ENCODE results near the gene PEX7. TPM values are rescaled to one million over a fixed set of nuclear protein-coding genes. Genes with fewer than 3 reads are reported as not detected.
A peak's percentile ranks its signal among the peaks of the same experiment; 100 is the strongest.
"Not testable (repeated sequence)": the region's sequence is repeated elsewhere in the genome, so short reads cannot be mapped to it uniquely, and the experiment has no call there.

Gene PEX7
- total RNA-seq, 1 experiment from 2014 or later, result 4.6 TPM

DNA sequence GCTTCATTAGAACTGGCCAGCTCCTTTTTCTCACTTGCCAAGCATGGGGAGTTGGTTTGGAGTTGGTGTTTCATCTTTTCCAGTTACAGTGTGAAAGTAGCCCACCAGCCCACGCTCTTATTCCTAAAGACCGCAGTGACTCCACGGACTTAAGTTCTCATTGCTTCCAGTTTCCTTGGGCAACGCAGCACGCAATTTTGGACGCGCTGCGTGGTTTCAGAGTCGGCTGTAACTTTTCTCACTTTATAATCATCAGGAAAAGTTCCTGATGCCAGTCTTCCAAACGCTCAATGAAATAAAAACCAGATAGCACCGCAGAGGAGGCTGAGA lies 381 bp upstream of the PEX7 start:
- DNase-seq (ENCODE audit: low spot score), result no peak
- in situ Hi-C loops (cut with HindIII; ENCODE audit: low sequenced_read_pairs), result no loop called here

- no peak for DNase-seq (ENCODE audit: low spot score)
- in situ Hi-C loops (cut with HindIII; ENCODE audit: low sequenced_read_pairs), result no loop called here
Measured at GRCh38 chr6:136823128-136823660, 802 bp downstream of the PEX7 start.

- DNase-seq (ENCODE audit: low spot score), result peak; percentile 28
- in situ Hi-C loops (cut with HindIII; ENCODE audit: low sequenced_read_pairs), result no loop called here
Measured at GRCh38 chr6:136826216-136826615, 3.8 kb downstream of the PEX7 start.

- in situ Hi-C loops (cut with HindIII; ENCODE audit: low sequenced_read_pairs), result no loop called here
- DNase-seq (ENCODE audit: low spot score), result no peak
Measured at GRCh38 chr6:136831873-136832562, 9.6 kb downstream of the PEX7 start.

DNA sequence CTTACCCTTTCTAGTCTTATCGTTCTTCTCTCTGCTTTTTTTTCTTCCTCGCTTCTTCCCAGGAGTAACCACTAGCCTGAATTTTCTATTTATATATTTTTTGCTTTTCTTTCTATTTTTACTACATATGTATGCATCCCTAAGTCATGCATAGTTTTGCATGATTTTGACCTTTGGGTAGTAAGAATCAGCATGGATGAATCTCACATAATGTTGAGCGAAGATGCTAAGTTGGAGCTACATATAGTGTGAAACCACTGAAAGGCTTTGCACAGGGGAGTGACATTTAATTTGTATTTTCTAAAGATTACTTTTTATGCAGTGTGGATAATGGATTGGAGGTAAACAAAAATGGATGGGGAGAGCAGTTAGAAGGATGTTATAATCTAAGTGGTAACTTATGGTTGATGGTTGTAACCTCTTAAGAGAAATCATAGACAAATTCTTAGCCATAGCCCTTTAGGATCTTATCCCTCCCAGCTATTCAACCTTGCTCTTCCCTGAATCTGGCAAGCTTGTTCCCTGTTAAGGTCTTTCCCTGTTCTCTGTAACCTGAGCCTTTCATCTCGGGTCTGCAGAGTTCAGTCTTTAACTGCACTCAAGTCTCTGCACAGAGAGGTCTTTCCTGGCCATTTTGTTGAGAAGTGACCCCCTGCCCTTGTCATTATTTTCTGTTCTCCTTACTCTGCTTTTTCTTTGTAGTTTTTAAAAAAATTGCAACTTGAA lies 18.0 kb downstream of the PEX7 start:
- DNase-seq (ENCODE audit: low spot score), result no peak
- in situ Hi-C loops (cut with HindIII; ENCODE audit: low sequenced_read_pairs), result no loop called here

DNA sequence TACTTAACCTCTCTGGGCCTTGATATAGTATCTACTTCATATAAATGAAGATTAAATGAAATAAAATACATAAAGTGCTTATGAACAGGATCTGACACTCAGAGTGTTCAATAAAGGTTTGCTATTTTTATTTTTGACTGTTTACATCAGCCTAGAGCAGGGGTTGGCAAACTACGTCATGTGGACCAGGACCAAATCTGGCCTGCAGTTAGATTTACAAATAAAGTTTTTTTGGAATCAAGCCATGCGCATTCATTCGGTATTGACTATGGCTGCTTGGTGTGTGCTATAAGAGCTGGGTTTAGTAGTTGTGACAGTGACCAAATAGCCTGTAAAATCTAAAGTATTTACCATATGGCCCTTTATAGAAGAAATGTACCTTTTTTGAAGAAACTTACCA lies 20.8 kb downstream of the PEX7 start:
- in situ Hi-C loops (cut with HindIII; ENCODE audit: low sequenced_read_pairs), result no loop called here
- no peak for DNase-seq (ENCODE audit: low spot score)

GRCh38 chr6:136846046-136846445 lies 23.7 kb downstream of the PEX7 start:
- in situ Hi-C loops (cut with HindIII; ENCODE audit: low sequenced_read_pairs), result no loop called here
- DNase-seq (ENCODE audit: low spot score), result peak; percentile 37

- in situ Hi-C loops (cut with HindIII; ENCODE audit: low sequenced_read_pairs); DNase-seq (ENCODE audit: low spot score): not testable (repeated sequence)
Measured at GRCh38 chr6:136846477-136846876, 24.1 kb downstream of the PEX7 start.

DNA sequence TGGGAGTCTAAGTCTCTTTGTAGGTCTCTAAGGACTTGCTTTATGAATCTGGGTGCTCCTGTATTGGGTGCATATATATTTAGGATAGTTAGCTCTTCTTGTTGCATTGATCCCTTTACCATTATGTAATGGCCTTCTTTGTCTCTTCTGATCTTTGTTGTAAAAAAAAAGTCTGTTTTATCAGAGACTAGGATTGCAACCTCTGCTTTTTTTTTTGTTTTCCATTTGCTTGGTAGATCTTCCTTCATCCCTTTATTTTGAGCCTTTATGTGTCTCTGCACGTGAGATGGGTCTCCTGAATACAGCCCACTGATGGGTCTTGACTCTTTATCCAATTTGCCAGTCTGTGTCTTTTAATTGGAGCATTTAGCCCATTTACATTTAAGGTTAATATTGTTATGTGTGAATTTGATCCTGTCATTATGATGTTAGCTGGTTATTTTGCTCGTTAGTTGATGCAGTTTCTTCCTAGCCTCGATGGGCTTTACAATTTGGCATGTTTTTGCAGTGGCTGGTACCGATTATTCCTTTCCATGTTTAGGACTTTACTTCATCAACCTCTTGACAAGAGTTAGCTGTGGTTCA lies 27.7 kb downstream of the PEX7 start:
- in situ Hi-C loops (cut with HindIII; ENCODE audit: low sequenced_read_pairs); DNase-seq (ENCODE audit: low spot score): not testable (repeated sequence)

DNA sequence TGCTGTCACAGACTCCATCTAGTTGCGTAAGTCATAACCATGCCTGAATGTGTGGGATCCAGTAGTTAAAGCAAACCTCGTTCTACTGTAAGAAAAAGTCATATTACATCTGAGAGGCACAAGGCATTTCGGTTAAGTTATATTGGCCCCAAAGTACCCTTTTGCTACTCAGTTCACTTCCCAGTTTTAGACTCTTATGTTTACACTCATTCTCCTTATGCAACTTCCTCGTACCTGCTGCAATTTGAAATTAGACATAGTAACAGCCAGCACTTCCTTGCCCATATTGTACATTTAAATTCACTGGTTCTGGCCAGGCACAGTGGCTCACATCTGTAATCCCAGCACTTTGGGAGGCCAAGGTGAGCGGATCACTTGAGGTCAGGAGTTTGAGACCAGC lies 37.0 kb downstream of the PEX7 start:
- in situ Hi-C loops (cut with HindIII; ENCODE audit: low sequenced_read_pairs), result no loop called here
- DNase-seq (ENCODE audit: low spot score), result no peak

DNA sequence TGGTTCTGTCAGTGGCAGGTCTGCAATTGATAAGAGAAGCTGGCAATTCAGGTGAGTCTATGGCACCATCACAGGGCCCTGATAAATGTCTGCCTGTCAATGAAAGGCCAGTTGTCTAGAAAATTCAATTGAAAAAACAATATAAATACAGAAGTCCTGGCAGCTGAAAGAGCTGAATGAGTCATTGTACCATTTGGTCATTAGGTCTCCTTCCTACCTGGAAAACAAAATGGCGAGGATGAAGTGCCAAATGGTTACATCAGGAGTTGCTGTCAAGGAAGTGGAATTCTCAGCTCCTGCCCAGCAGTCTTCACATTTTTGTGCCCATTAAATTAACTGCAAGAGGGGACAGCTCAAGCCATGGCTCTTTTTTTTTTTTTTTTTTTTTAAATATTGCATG lies 37.7 kb downstream of the PEX7 start:
- DNase-seq (ENCODE audit: low spot score), result no peak
- in situ Hi-C loops (cut with HindIII; ENCODE audit: low sequenced_read_pairs), result no loop called here

DNA sequence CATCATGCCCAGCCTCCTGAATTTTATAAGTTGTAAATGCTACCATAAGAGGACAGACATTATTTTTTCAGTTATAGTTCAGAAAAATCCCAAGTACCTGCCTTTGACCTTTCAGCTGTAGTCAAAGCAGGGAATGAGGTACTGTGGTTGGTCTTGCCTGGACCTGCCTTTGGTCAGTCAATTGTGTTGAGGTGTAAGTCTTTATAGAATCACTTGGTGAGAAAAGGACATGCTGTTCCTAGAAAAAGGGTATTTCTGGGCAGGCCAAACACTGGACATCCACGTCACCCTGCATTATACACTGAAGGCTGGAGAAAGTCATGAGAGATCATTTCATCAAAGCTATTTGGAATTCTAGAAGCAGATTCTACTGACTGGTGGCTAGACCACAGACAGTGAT lies 40.3 kb downstream of the PEX7 start:
- in situ Hi-C loops (cut with HindIII; ENCODE audit: low sequenced_read_pairs), result no loop called here
- no peak for DNase-seq (ENCODE audit: low spot score)

- in situ Hi-C loops (cut with HindIII; ENCODE audit: low sequenced_read_pairs), result no loop called here
- no peak for DNase-seq (ENCODE audit: low spot score)
Measured at GRCh38 chr6:136863752-136864151, 41.4 kb downstream of the PEX7 start.

DNA sequence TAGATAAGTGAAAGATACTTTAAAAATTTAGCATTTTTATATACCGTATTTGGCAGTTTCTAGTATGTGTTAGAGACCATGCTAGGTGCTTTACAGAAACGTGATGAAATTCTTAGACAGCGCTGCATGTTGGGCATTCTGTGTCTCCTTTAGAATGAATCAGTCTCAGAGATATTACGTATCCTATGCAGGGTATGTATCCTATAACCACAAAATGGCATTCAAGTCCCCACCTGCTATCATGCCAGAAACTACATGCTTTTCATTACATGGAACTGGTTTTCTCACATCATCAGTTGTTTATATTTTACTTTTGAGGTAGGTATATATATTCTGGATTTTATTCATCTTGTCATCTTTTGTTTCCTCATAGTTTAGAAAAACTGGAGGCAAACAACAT lies 42.3 kb downstream of the PEX7 start:
- in situ Hi-C loops (cut with HindIII; ENCODE audit: low sequenced_read_pairs), result no loop called here
- DNase-seq (ENCODE audit: low spot score), result no peak

DNA sequence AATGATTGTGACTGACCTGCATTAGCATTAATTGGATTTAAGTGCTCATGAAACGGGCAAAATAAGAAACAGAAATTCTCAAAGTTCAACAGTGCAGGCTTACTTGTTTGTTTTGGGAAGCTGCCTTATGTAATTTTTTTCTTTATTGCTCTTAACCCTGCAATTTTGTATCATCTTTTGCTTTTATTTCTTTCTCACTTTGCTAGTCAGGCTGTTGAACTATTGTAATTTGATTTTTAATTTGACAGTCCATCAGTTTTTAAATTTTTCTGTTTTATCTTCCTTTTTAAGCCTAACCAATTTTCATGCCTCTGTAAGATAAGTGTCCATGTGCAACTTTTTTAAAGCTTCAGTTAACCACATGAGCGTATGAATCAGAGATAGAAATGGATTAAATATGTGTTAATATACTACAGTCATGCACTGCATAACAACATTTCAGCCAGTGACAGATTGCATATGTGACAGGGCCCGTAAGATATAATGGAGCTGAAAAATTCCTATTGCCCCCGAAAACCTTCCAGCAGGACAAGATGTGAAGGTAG lies 44.6 kb downstream of the PEX7 start:
- no peak for DNase-seq (ENCODE audit: low spot score)
- in situ Hi-C loops (cut with HindIII; ENCODE audit: low sequenced_read_pairs), result no loop called here

- in situ Hi-C loops (cut with HindIII; ENCODE audit: low sequenced_read_pairs), result no loop called here
- DNase-seq (ENCODE audit: low spot score), result no peak
Measured at GRCh38 chr6:136869451-136869850, 47.1 kb downstream of the PEX7 start.

- in situ Hi-C loops (cut with HindIII; ENCODE audit: low sequenced_read_pairs), result no loop called here
- no peak for DNase-seq (ENCODE audit: low spot score)
Measured at GRCh38 chr6:136873748-136874147, 51.4 kb downstream of the PEX7 start.

DNA sequence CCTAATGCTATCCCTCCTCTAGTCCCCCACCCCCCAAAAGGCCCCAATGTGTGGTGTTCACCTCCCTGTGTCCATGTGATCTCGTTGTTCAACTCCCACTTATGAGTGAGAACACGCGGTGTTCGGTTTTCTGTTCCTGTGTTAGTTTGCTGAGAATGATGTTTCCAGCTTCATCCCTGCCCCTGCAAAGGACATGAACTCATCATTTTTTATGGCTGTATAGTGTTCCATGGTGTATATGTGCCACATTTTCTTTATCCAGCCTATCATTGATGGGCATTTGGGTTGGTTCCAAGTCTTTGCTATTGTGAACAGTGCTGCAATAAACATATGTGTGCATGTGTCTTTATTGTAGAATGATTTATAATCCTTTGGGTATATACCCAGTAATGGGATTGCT lies 54.1 kb downstream of the PEX7 start:
- in situ Hi-C loops (cut with HindIII; ENCODE audit: low sequenced_read_pairs); DNase-seq (ENCODE audit: low spot score): not testable (repeated sequence)

- in situ Hi-C loops (cut with HindIII; ENCODE audit: low sequenced_read_pairs), result no loop called here
- DNase-seq (ENCODE audit: low spot score), result no peak
Measured at GRCh38 chr6:136880748-136881460, 58.5 kb downstream of the PEX7 start.

DNA sequence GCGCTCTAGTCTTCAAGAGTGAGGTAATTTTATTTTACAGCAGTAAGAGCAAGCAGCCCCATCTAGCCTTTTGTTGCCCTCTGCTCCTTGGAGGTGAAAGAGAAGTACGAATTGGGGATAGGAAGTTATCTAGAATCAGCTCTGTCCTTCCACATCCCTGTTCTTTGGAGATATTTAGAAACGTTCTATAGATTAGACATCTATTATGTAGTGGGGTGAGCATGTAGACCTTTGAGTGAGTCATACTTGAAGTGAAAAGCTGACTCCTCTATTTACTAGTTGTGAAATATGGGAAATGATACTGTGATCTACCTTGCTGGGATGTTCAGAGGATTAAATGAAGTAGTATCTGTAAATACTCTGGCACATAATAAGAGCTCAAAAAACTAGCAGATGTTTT lies 63.7 kb downstream of the PEX7 start:
- in situ Hi-C loops (cut with HindIII; ENCODE audit: low sequenced_read_pairs), result no loop called here
- DNase-seq (ENCODE audit: low spot score), result no peak
